HEK293 (cell line): ENCODE results near the gene ONECUT2.

Source experiments
- CTCF ChIA-PET: fragments of 350-600 bp; formaldehyde crosslinking; extraction: SDS; loops from one replicate; lab custom pipeline; 2021; ENCODE audit warnings: antibody characterized with exemption; lab: Yijun Ruan, JAX
- POLR2A ChIA-PET: fragments of 300-600 bp; formaldehyde crosslinking; extraction: SDS; loops from one replicate; lab custom pipeline; 2020; ENCODE audit warnings: antibody characterized with exemption, inconsistent platforms; lab: Yijun Ruan, JAX
- H3K27ac ChIP-seq: fragments of 200-500 bp; sonication (Bioruptor generic); 2 replicates; pipeline ENCODE4 v1.5.1; 2014; ENCODE audit warnings: low read depth, low read length, control low read depth, inconsistent platforms; ENCODE audit errors: extremely low read depth
- H3K36me3 ChIP-seq, 2 experiments: fragments of 200-500 bp in 1 of 2; sonication (Bioruptor generic) in 1 of 2; 1 replicate in 1 of 2; 2 replicates in 1 of 2; pipeline ENCODE4 v1.5.1; 2014 to 2017; ENCODE audit warnings: inconsistent platforms in 2 of 2, low read length in 2 of 2; ENCODE audit not compliant: control insufficient read depth in 2 of 2, insufficient read depth in 1 of 2
- H3K4me1 ChIP-seq: fragments of 200-500 bp; sonication (Bioruptor generic); 2 replicates; pipeline ENCODE4 v1.5.1; 2014; ENCODE audit warnings: mild to moderate bottlenecking, low read length, inconsistent platforms; ENCODE audit not compliant: control insufficient read depth, insufficient read depth
- H3K4me3 ChIP-seq: 2 replicates; pipeline ENCODE4 v1.5.1; 2011; ENCODE audit warnings: low read depth, mild to moderate bottlenecking, control low read depth, low read length, moderate library complexity
- H3K9me3 ChIP-seq: fragments of 200-500 bp; sonication (Bioruptor generic); 2 replicates; pipeline ENCODE4 v1.5.1; 2014; ENCODE audit warnings: low read depth, low read length, inconsistent platforms; ENCODE audit not compliant: control insufficient read depth, insufficient read depth
- BCL11A ChIP-seq: fragments of 450-650 bp; formaldehyde crosslinking; IDR thresholded peaks from 2 replicates; pipeline ENCODE4 v1.5.1; 2016; ENCODE audit warnings: low read depth, missing biosample characterization, missing genetic modification characterization
- HOXA7 ChIP-seq: sonication (generic); formaldehyde crosslinking; IDR thresholded peaks from 2 replicates; pipeline ENCODE4 v1.8.1; 2022; ENCODE audit warnings: missing genetic modification reagents, borderline replicate concordance
- KLF10 ChIP-seq: fragments of 450-650 bp; IDR thresholded peaks from 2 replicates; pipeline ENCODE4 v1.5.1; 2018; ENCODE audit warnings: missing biosample characterization, mild to moderate bottlenecking, missing genetic modification characterization
- KLF7 ChIP-seq: fragments of 450-650 bp; formaldehyde crosslinking; IDR thresholded peaks from 2 replicates; pipeline ENCODE4 v1.5.1; 2016; ENCODE audit warnings: missing biosample characterization, missing genetic modification characterization, borderline replicate concordance
- OVOL3 ChIP-seq: fragments of 450-650 bp; formaldehyde crosslinking; IDR thresholded peaks from 2 replicates; pipeline ENCODE4 v1.5.1; 2016; ENCODE audit warnings: missing biosample characterization, missing genetic modification characterization
- SCRT1 ChIP-seq: fragments of 450-650 bp; formaldehyde crosslinking; IDR thresholded peaks from 2 replicates; pipeline ENCODE4 v1.5.1; 2016; ENCODE audit warnings: missing biosample characterization, missing genetic modification characterization, borderline replicate concordance
- SP2 ChIP-seq: fragments of 450-650 bp; formaldehyde crosslinking; IDR thresholded peaks from 2 replicates; pipeline ENCODE4 v1.5.1; 2016; ENCODE audit warnings: missing biosample characterization, missing genetic modification characterization
- WT1 ChIP-seq: fragments of 450-650 bp; formaldehyde crosslinking; IDR thresholded peaks from 2 replicates; pipeline ENCODE4 v1.5.1; 2016; ENCODE audit warnings: missing biosample characterization, missing genetic modification characterization
- ZBTB44 ChIP-seq: fragments of 450-650 bp; IDR thresholded peaks from 2 replicates; pipeline ENCODE4 v1.5.1; 2018; ENCODE audit warnings: missing biosample characterization, mild to moderate bottlenecking, missing genetic modification characterization
- ZEB2 ChIP-seq: fragments of 450-650 bp; formaldehyde crosslinking; IDR thresholded peaks from 2 replicates; pipeline ENCODE4 v1.5.1; 2016; ENCODE audit warnings: missing biosample characterization, missing genetic modification characterization
- ZFP37 ChIP-seq: fragments of 450-650 bp; formaldehyde crosslinking; IDR thresholded peaks from 2 replicates; pipeline ENCODE4 v1.5.1; 2016; ENCODE audit warnings: missing biosample characterization, missing genetic modification characterization
- ZIC2 ChIP-seq: fragments of 450-650 bp; formaldehyde crosslinking; IDR thresholded peaks from 2 replicates; pipeline ENCODE4 v1.5.1; 2016; ENCODE audit warnings: missing biosample characterization, missing genetic modification characterization
- ZNF121 ChIP-seq: fragments of 450-650 bp; formaldehyde crosslinking; IDR thresholded peaks from 2 replicates; pipeline ENCODE4 v1.5.1; 2016; ENCODE audit warnings: missing biosample characterization, missing genetic modification characterization
- ZNF16 ChIP-seq: fragments of 450-650 bp; formaldehyde crosslinking; IDR thresholded peaks from 2 replicates; pipeline ENCODE4 v1.5.1; 2016; ENCODE audit warnings: low read depth, missing biosample characterization, missing genetic modification characterization
- ZNF202 ChIP-seq: fragments of 450-650 bp; formaldehyde crosslinking; IDR thresholded peaks from 2 replicates; pipeline ENCODE4 v1.5.1; 2016; ENCODE audit warnings: missing biosample characterization, missing genetic modification characterization, borderline replicate concordance
- ZNF223 ChIP-seq: fragments of 450-650 bp; formaldehyde crosslinking; IDR thresholded peaks from 2 replicates; pipeline ENCODE4 v1.5.1; 2016; ENCODE audit warnings: missing biosample characterization, missing genetic modification characterization
- ZNF23 ChIP-seq: fragments of 450-650 bp; formaldehyde crosslinking; IDR thresholded peaks from 2 replicates; pipeline ENCODE4 v1.5.1; 2016; ENCODE audit warnings: missing biosample characterization, missing genetic modification characterization, borderline replicate concordance
- ZNF266 ChIP-seq: fragments of 450-650 bp; formaldehyde crosslinking; IDR thresholded peaks from 2 replicates; pipeline ENCODE4 v1.5.1; 2016; ENCODE audit warnings: missing biosample characterization, missing genetic modification characterization, low read depth
- ZNF341 ChIP-seq: fragments of 450-650 bp; formaldehyde crosslinking; IDR thresholded peaks from 2 replicates; pipeline ENCODE4; 2016; ENCODE audit warnings: low read depth, missing biosample characterization, missing genetic modification characterization
- ZNF510 ChIP-seq: fragments of 450-650 bp; formaldehyde crosslinking; IDR thresholded peaks from 2 replicates; pipeline ENCODE4 v1.5.1; 2018; ENCODE audit warnings: mild to moderate bottlenecking, missing genetic modification characterization, missing biosample characterization; ENCODE audit not compliant: insufficient replicate concordance
- ZNF580 ChIP-seq: fragments of 450-650 bp; formaldehyde crosslinking; IDR thresholded peaks from 2 replicates; pipeline ENCODE4 v1.5.1; 2016; ENCODE audit warnings: missing biosample characterization, missing genetic modification characterization
- ZNF639 ChIP-seq: fragments of 450-650 bp; formaldehyde crosslinking; IDR thresholded peaks from 2 replicates; pipeline ENCODE4 v1.5.1; 2016; ENCODE audit warnings: missing biosample characterization, missing genetic modification characterization
- ZNF654 ChIP-seq: fragments of 450-650 bp; formaldehyde crosslinking; IDR thresholded peaks from 2 replicates; pipeline ENCODE4 v1.5.1; 2016; ENCODE audit warnings: low read depth, missing biosample characterization, missing genetic modification characterization
- ZNF830 ChIP-seq: fragments of 450-650 bp; IDR thresholded peaks from 2 replicates; pipeline ENCODE4 v1.5.0; 2018; ENCODE audit warnings: missing biosample characterization, missing genetic modification characterization, low read depth, mild to moderate bottlenecking, moderate library complexity
- ZSCAN4 ChIP-seq: fragments of 450-650 bp; formaldehyde crosslinking; IDR thresholded peaks from 2 replicates; pipeline ENCODE4 v1.5.1; 2017; ENCODE audit warnings: missing biosample characterization, missing genetic modification characterization
- TF ChIP-seq, protein P1 (sequence below): fragments of 450-650 bp; formaldehyde crosslinking; IDR thresholded peaks from 2 replicates; pipeline ENCODE4 v1.5.1; 2017; ENCODE audit warnings: missing biosample characterization, missing genetic modification characterization

The ONECUT2 gene

DNA sequence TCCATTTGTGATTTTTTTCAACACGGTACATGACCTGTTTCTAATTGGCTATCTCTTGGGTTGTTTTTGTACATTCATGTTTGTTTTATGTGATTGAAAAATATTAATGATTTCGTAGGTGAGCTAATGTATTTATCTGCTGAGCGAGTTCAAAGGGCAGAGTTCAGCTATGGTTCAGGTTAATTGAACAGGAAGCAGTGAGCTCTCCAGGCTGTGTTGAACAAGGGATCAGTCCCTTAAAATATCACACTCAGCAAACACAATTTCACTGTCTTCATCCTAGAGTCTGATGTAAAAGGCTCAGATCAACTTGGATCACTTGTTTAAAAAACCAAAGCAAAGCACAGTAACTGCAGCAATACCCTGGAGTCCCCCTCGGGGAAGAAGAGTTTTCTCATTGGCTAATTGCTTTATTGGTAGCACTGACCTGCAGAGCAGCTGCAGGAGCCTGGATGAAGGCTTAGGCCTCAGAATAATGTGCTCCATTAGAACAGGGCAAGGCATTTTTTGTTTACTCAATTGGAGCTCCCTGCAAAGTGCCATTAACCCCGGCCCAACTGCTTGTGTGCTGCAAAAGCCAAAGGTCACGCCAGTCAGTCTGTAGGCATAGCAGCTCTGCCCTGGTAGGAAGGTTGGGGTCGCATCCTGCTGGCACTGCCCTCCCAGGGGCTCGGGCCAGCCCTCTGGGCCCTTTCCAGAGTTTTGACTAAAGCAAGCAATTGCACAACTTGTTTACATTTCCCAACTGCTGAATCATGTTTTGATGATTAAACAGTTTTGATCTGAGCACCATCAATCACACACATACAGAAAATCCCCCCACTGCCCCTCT lies 10.5 kb downstream of the ONECUT2 start:
- H3K4me3 ChIP-seq: no peak overlapping the region
- no peaks in the 10 kb centered on the region for H3K36me3 ChIP-seq
- CTCF ChIA-PET: interaction anchor here (0.6 to 1.7 kb wide), 12 partner anchors 9 to 1075 kb away, joined by 3 to 6 read pairs (median 3); no protein-coding TSS in a partner anchor
- H3K4me1 ChIP-seq: no peaks in the 10 kb centered on the region
- POLR2A ChIA-PET: interaction anchor here (0.6 kb wide), 1 partner anchor 11 kb away, joined by 3 read pairs; the partner anchor contains the start of gene ONECUT2
- no peak overlapping the region for H3K27ac ChIP-seq
- no peaks in the 10 kb centered on the region for H3K9me3 ChIP-seq
- TF ChIP-seq ZNF266 (tag by site-specific recombination): no peak
- TF ChIP-seq ZNF639: no peak
- peak; percentile 58 for TF ChIP-seq ZIC2

- ChIA-PET POLR2A (no interaction called here), CTCF (interaction anchor here (0.6 to 1.8 kb wide), 16 partner anchors 9 to 1074 kb away, joined by 3 to 6 read pairs (median 3); no protein-coding TSS in a partner anchor)
- Histone ChIP-seq H3K4me1 (no peaks in the 10 kb centered on the region), H3K9me3 (no peaks in the 10 kb centered on the region), H3K27ac (no peak overlapping the region), H3K4me3 (no peak overlapping the region), H3K36me3 (no peaks in the 10 kb centered on the region)
- TF ChIP-seq ZNF202 (tag by site-specific recombination): no peak
- TF ChIP-seq ZNF580: no peak
- no peak for TF ChIP-seq BCL11A (tag by site-specific recombination)
- no peak for TF ChIP-seq KLF7 (tag by site-specific recombination)
- TF ChIP-seq, protein P1, sequence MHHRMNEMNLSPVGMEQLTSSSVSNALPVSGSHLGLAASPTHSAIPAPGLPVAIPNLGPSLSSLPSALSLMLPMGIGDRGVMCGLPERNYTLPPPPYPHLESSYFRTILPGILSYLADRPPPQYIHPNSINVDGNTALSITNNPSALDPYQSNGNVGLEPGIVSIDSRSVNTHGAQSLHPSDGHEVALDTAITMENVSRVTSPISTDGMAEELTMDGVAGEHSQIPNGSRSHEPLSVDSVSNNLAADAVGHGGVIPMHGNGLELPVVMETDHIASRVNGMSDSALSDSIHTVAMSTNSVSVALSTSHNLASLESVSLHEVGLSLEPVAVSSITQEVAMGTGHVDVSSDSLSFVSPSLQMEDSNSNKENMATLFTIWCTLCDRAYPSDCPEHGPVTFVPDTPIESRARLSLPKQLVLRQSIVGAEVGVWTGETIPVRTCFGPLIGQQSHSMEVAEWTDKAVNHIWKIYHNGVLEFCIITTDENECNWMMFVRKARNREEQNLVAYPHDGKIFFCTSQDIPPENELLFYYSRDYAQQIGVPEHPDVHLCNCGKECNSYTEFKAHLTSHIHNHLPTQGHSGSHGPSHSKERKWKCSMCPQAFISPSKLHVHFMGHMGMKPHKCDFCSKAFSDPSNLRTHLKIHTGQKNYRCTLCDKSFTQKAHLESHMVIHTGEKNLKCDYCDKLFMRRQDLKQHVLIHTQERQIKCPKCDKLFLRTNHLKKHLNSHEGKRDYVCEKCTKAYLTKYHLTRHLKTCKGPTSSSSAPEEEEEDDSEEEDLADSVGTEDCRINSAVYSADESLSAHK (tag by site-specific recombination): peak; percentile 91
- TF ChIP-seq ZBTB44: no peak
- TF ChIP-seq ZNF639: no peak
- no peak for TF ChIP-seq KLF10 (tag by site-specific recombination)
- no peak for TF ChIP-seq OVOL3 (tag by site-specific recombination)
- TF ChIP-seq HOXA7: no peak
- TF ChIP-seq ZFP37 (tag by site-specific recombination): peak; percentile 53; the same call in 1 of the 2 replicates
- TF ChIP-seq SCRT1: no peak
- no peak for TF ChIP-seq SP2 (tag by site-specific recombination)
- no peak for TF ChIP-seq ZNF830
- no peak for TF ChIP-seq ZNF23 (tag by site-specific recombination)
- no peak for TF ChIP-seq ZNF510 (tag by site-specific recombination)
- TF ChIP-seq ZEB2 (tag by site-specific recombination): no peak
- no peak for TF ChIP-seq WT1
- no peak for TF ChIP-seq ZNF341
- TF ChIP-seq ZNF223: no peak
- no peak for TF ChIP-seq ZNF121
- TF ChIP-seq ZNF654 (tag by site-specific recombination): peak; percentile 31
- no peak for TF ChIP-seq ZSCAN4 (tag by site-specific recombination)
- TF ChIP-seq ZNF16 (tag by site-specific recombination): no peak
These were observed 11.1 kb downstream of the ONECUT2 start for GRCh38 chr18:57446322-57446721.
